ENCODE data around the gene AGAP6. TPM values are rescaled to one million over a fixed set of nuclear protein-coding genes. Genes with fewer than 3 reads are reported as not detected.
"Not testable (repeated sequence)": the region's sequence is repeated elsewhere in the genome, so short reads cannot be mapped to it uniquely, and the experiment has no call there.

AGAP6 gene
- polyA plus RNA-seq = 10 to 100 TPM in 1 of 3 donors, 1 to 10 TPM in 2; 5.6 to 12.7 (median 9.4) TPM

DNA sequence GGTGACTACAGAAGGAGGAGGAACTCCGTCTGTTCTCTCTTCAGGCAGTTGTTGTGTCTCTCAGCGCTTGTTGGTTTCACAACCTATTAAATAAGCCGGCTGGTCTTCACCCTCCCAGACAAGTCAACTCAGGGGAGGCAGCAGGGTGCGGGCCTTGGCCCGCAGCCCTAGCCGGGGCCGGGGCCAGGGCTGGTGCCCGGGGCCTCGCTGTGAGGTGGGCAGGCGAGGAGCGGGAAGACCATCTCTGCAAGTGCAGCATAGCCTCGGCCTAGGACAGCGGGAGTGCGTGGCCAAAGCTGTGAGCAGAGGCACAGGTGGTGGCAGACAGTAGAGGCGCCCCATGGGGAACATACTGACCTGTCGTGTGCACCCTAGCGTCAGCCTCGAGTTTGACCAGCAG, at the start of gene AGAP6:
AGAP6 (plus strand) TSS at position 31 of the 400 bp plus-strand sequence; CDS start at position 341, 310 bp downstream.
- WGBS, 3 donors = 93 to 98% (median 95%) methylated on average over 13 to 16 of the region's 18 CpGs
- H3K27ac ChIP-seq (ENCODE audit: low read depth, low read length) = not testable (repeated sequence)

DNA sequence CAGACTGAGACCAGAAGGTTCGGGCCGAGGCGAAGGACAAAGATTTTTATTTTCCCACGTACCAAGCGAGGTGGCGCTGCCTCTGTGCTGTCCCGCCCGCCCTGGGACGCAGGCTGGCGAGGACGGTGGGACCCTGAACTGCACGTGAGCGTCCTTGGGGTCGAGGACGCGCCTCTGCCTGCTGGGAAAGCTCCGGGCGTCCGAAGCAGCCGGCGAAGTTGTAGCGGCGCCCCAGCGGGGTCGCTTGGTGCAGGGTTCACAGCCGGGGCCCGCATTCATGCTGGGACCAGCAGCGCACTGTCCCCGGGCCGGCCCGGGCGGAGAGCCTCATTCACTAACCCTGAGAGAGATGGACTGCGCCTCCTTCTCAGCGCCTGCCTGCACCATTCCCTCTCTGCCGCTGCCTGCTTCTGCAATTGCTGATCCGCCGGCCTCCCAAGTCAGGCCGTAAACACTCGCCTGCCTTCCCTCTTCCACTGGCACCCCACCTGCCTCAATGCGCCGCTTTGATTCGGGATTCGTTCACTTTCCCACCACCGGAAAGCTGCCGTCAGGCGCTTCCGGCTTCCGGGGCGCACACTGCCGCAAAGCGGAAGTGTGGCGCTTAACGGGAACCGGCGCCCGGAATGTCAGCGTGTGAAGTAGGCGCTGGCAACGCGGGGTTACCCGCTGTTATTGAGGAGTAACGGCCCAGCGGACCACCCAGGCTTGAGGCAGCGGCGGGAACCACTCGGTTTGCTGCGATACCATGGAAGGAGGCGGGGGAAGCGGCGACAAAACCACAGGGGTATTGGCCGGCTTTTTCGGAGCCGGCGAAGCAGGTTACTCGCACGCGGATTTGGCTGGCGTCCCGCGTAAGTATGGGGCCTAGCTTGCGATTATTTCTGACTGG, 46.5 kb upstream of the AGAP6 start, which contains the start of the genes PARG and TIMM23B:
PARG (minus strand) TSS at position 581 of the 892 bp plus-strand sequence; CDS start at position 279, 302 bp downstream.
TIMM23B (plus strand) TSS at position 607 of the 892 bp plus-strand sequence; CDS start at position 749, 142 bp downstream.
- WGBS, 3 donors = 0% methylated on average over 75 to 81 of the region's 81 CpGs
- H3K27ac ChIP-seq (ENCODE audit: low read depth, low read length) = not testable (repeated sequence)

DNA sequence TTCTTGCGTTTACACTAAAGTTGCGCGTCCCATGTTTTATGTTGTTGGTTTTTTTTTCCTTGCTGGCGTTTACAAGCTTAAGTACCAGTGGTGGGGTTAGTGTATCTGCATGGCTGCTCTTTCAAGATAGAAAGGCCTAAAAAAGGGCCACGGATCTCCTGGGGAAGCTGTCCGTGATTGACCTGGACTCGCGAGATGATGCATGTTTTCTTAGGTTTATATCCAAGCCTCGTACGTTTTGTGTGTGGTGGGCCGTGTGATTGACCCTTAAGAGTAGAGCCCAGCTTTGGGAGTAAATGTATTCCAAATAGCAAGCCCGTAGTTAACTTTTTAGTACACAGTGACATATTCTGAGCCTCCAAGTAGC, 45.9 kb upstream of the AGAP6 start:
- WGBS, 3 donors = 0% methylated on average over 12 of the region's 12 CpGs
- not testable (repeated sequence) for H3K27ac ChIP-seq (ENCODE audit: low read depth, low read length)

DNA sequence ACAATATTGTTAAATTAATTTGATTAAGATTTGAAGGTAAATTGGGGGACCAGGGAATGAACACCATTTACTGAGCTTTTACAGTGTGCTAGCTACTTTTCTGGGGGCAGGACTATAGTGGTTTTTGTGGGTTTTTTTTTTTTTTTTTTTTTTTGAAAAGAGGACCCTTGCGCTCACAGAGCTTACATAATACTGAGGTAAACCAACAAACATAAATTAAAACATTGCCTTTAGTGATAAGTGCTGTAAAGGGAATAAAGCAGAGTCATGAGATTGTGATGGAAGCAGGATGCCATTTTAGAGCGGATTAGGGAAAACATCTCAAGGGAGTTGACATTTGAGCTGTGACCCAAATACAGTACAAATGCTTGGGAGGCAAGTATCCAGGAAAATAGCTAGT, 44.6 kb upstream of the AGAP6 start:
- H3K27ac ChIP-seq (ENCODE audit: low read depth, low read length) = not testable (repeated sequence)
- WGBS, 3 donors = 64 to 88% (median 67%) methylated on average over 2 of the region's 2 CpGs

DNA sequence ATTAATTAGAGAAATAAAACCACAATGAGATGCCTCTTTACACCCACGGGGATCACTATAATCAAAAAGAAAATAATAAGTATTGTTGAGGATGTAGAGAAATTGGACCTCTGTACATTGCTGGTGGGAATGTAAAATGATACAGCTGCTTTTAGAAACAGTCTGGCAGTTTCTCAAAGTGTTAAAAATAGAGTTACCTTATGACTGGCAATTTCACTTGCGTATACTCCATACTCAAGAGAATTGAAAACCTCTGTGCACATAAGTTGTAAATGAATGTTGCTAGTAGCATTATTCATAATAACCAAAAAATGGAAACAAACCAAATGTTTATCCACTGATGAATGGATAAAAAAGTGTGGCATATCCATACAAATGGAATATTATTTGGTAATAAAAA, 40.1 kb upstream of the AGAP6 start:
- WGBS, 3 donors = 90 to 100% (median 97%) methylated on average over 1 of the region's 2 CpGs
- H3K27ac ChIP-seq (ENCODE audit: low read depth, low read length) = not testable (repeated sequence)

DNA sequence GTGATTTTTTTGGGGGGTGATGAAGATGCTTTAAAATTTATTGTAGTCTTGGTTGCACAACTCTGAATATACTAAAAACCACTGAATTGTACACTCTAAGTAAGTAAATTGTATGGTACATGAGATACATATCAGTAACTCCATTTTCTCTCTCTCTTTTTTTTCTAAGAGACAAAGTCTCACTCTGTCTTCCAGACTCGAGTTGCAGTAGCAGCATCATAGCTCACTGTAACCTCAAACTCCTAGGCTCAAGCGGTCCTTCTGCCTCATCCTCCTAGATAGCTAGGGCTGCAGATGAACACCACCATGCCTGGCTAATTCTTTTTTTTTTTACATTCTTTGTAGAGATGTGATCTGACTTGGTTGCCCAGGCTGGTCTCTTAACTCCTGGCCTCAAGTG, 39.5 kb upstream of the AGAP6 start:
- WGBS, 3 donors = 96 to 100% (median 100%) methylated on average over 2 of the region's 2 CpGs
- not testable (repeated sequence) for H3K27ac ChIP-seq (ENCODE audit: low read depth, low read length)

DNA sequence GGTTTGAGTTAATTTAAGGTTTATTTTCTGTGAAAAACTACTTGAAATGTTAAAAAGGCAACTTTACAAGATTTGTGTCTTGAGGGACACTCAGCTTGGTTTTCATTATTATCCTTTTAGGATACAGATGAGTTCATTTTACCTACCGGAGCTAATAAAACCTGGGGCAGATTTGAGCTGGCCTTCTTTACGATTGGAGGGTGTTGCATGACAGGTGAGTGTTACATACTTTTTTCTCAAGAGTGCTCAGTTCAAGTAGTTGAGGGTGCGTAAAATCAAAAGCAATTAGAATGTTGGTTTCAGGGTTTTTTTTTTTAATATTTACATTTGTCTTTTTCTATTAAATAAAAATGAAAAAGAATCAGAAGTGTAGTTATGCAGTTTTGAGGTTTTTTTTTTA, 36.2 kb upstream of the AGAP6 start:
- WGBS, 3 donors = 80 to 95% (median 93%) methylated on average over 3 of the region's 3 CpGs
- H3K27ac ChIP-seq (ENCODE audit: low read depth, low read length) = not testable (repeated sequence)

DNA sequence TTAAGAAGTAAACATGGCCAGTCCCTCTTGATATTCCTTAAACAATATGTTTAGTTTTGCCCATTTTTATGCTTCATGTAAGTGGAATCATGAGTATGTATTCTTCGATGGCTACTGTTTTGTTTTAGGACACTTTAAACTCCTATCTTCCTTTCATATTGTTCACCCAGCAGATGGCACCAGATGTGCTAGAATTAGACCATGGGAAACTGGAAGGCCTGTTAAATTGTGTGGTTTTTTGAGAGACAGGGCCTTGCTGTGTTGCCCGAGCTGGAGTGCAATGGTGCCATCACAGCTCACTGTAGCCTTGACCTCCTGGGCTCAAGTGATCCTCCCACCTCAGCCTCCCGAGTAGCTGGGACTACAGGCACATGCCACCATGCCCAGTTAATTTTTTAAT, 35.1 kb upstream of the AGAP6 start:
- H3K27ac ChIP-seq (ENCODE audit: low read depth, low read length) = not testable (repeated sequence)
- 69 to 96% (median 87%) methylated on average over 2 to 3 of the region's 3 CpGs for WGBS, 3 donors

DNA sequence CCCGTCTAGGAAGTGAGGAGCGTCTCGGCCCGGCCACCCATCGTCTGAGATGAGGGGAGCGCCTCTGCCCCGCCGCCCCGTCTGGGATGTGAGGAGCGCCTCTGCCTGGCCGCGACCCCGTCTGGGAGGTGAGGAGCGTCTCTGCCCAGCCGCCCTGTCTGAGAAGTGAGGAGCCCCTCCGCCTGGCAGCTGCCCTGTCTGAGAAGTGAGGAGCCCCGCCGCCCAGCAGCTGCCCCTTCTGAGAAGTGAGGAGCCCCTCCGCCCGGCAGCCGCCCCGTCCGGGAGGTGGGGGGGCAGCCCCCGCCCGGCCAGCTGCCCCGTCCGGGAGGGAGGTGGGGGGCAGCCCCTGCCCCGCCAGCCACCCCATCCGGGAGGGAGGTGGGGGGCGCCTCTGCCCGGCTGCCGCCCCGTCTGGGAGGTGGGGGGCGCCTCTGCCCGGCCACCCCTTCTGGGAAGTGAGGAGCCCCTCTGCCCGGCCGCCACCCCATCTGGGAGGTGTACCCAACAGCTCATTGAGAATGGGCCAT, 17.8 kb upstream of the AGAP6 start:
- 95 to 98% (median 95%) methylated on average over 15 to 30 of the region's 37 CpGs for WGBS, 3 donors
- not testable (repeated sequence) for H3K27ac ChIP-seq (ENCODE audit: low read depth, low read length)

DNA sequence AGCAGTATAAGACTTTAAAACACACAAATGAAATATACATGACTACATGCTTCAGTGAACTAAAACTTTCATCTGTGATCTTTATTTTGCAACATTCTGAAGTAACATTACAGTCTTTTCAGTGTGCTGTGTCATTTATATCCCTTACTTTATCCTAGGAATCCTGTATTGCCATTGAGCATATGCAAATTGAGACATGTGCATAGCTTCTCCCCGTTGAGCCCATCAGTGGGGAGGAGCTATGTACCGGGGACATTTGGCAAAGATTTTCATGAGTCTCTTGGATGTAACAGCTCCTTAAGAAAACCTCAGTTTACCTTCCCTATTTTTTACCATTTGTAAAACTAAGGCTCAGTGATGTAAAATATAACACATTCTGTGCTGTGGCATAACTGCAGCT, 16.7 kb upstream of the AGAP6 start:
- not testable (repeated sequence) for H3K27ac ChIP-seq (ENCODE audit: low read depth, low read length)
- WGBS, 3 donors = 77 to 81% (median 79%) methylated on average over 2 of the region's 2 CpGs

DNA sequence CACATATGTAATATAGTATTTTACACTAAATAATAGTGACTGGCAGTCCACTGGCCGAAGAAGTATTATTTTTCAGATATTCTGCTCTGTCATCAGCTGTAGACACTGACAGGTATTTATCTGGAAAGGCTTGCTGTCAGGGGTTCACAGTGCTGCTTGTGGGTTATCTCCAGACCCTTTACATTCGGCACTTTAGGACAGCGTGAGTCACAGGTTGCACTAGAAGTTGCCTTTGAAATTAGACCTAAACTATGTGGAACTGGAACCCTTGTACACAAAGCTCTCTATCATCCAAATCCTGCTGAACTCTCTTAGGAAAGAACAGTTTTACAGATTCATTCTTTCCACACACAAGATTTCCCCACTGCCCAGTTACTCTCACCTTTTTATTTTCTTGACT, 16.1 kb upstream of the AGAP6 start:
- not testable (repeated sequence) for H3K27ac ChIP-seq (ENCODE audit: low read depth, low read length)
- 83 to 94% (median 85%) methylated on average over 3 of the region's 3 CpGs for WGBS, 3 donors

DNA sequence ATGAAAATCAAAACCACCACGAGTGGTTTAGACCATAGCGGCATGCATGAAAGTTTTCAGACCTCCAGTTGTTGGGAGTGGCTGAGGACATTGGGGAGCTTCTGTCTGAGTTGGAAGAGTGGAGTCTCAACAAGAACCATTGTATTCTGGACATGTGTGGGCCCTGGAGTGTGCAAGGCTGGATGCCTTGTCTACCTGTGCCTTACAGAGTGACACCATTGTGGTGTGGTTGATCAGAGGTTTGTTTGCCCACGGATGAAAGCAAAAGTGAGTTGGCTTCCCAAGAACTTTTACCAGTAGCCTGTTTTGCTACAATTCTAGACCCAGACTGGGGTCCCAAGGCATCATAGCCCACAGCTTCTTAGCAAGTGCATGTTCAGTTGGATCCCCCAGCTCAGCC, 10.4 kb upstream of the AGAP6 start:
- not testable (repeated sequence) for H3K27ac ChIP-seq (ENCODE audit: low read depth, low read length)
- WGBS, 3 donors = 89 to 97% (median 90%) methylated on average over 3 of the region's 3 CpGs

DNA sequence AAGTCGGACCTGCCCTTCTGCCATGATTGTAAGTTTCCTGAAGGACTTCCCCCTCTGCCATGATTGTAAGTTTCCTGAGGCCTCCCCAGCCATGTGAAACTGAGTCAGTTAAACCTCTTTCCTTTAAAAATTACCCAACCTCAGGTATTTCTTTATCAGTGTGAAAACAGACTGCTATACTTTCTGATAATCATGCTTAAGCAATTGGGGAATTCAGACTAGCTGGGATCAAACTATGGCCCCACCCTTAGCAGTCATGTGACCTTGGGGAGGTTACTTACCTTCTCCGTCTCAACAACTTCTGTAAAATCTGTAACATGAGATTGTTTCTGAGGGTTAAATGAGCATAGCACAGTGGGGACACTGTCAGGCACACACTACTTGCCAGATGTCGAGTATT, 999 bp upstream of the AGAP6 start:
- 69 to 84% (median 70%) methylated on average over 3 of the region's 3 CpGs for WGBS, 3 donors

DNA sequence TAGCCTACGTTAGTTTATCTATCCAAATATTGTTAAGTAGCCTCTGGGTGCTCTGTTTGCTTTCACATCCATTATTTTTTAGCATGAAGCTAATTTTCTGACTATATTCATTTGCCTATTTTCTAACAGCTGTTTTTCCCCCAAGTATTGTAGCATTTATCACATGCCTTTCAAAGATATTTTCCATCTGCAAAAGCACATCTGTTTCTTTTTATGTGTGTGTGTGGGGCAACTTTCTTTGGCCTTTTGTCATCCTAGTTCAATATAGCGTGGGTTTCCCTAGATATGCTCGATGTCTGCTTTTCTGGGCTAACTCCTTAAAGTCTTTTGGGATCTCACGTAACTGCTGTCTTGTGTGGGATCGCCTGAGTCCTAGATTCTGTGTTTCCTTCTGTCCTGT, 7.1 kb downstream of the AGAP6 start:
- not testable (repeated sequence) for H3K27ac ChIP-seq (ENCODE audit: low read depth, low read length)
- 83 to 87% (median 86%) methylated on average over 5 of the region's 5 CpGs for WGBS, 3 donors

More for the DNA sequence above, 999 bp upstream of the AGAP6 start:
- not testable (repeated sequence) for H3K27ac ChIP-seq (ENCODE audit: low read depth, low read length)

DNA sequence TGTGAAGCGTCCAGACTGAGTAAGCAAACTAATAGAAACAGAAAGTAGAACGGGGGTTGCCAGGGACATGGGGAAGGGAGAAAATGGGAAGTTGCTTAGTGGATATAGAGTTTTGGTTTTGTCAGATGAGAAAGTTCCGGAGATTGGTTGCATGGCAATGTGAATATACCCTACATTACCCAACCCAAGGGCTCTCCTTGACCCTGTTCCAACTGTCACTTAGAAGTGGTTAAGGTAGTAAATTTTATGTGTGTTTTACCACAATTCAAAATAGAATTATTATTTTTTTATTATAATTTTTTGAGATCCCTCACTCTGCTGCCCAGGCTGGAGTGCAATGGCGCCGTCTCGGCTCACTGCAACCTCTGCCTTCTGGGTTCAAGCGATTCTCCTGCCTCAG, 25.8 kb downstream of the AGAP6 start:
- not testable (repeated sequence) for H3K27ac ChIP-seq (ENCODE audit: low read depth, low read length)
- WGBS, 3 donors = 66 to 88% (median 88%) methylated on average over 1 to 4 of the region's 7 CpGs

DNA sequence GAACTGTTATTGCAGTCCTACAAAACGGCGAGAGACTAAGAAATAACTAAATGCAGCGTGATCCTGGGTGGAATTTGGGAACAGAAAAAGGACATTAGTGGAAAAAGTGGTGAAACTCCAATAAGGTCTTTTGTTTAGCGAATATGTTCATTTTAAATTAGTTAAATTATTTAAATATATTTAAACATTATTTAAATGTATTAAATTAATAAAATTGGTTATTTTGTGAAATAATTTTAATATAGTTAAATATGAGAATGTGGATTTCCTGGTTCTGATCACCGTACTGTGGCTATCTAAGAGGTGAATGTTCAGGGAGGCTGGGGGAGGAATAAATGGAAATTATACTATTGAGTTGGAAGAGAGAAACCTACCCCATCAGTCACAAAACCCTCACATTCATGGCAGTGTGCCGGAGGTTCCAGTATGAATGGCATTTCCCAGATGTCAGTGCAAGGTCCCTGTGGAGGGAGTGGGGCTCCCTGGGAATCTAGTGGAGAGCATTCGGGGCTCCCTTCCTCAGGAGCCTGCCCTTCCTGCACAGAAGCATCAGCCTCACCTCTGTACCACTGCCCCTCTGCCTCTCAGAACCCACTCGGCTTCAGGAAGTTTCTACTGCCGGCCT, 27.5 kb downstream of the AGAP6 start:
- not testable (repeated sequence) for H3K27ac ChIP-seq (ENCODE audit: low read depth, low read length)
- WGBS, 3 donors = 57 to 69% (median 67%) methylated on average over 9 of the region's 9 CpGs

DNA sequence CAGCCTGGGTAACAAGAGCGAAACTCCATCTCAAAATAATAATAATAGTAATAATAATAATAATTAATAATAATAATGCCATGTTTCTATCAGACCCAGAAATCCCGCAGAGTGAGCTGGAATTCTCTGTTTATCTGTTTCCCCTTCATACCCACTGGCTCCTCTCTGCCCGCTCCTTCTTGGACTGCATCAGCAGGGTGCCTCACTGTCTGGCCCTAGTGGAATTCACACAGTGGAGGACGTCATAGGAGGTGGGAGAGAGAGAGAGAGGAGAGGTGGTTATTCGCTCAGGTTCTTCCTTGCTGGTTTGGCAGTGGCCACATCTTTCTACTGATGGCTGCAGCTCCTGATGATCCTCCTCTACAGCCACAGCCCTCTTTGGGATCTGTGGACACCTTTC, 28.7 kb downstream of the AGAP6 start:
- H3K27ac ChIP-seq (ENCODE audit: low read depth, low read length) = not testable (repeated sequence)
- WGBS, 3 donors = 82 to 91% (median 90%) methylated on average over 5 of the region's 5 CpGs

DNA sequence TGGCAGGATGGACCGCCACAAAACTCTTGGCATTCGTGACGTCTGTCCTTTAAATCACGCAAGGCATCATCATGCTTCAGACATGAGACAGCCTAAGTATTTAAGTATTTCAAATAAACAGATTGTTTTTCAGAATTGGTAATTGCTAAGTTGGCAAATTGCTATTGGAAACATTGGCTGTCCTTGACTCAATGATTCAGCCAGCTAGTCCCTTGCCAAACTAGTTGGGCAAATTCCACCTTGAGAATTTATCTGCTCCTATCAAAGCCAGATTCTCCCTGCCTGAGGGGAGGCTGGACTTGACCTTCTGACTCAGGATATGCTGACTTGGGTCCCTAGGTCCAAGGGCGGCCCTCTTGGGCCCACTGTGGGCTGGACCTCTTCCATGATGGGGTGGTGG, 29.4 kb downstream of the AGAP6 start:
- H3K27ac ChIP-seq (ENCODE audit: low read depth, low read length) = not testable (repeated sequence)
- WGBS, 3 donors = 69 to 84% (median 81%) methylated on average over 5 of the region's 5 CpGs

DNA sequence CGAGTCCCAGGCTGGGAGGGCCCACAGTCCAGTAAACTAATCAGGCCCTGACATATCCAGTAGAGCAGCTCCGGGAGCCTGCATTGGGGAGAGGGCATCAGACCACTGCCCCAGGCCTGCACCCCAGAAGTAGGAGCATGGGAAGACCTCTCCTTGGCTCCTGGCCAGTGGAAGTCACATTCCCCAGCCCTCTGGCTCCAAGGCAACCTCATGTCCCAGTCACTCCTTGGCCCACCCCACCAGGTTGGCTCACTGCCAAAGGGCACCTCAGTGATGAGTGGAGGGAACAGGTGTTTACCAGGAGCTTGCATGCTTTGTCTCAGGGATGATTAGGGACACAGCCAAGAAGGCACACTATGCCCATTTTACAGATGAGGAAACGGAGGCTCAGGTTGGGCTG, 31.1 kb downstream of the AGAP6 start:
- 80 to 89% (median 87%) methylated on average over 3 of the region's 3 CpGs for WGBS, 3 donors
- H3K27ac ChIP-seq (ENCODE audit: low read depth, low read length) = not testable (repeated sequence)
